ENCODE measurements around the gene RASL11A.
"Not testable (repeated sequence)": the region's sequence is repeated elsewhere in the genome, so short reads cannot be mapped to it uniquely, and the experiment has no call there.

GRCh38 chr13:27322443-27322842, 51.8 kb downstream of the RASL11A start:
- TF ChIP-seq HOXD1 (CRISPR knock-in tag; IDR thresholded peaks at IDR 0.05); CTCF (CRISPR knock-in tag; IDR thresholded peaks at IDR 0.05); TAF1 (CRISPR knock-in tag; IDR thresholded peaks at IDR 0.05); JUN (CRISPR knock-in tag; IDR thresholded peaks at IDR 0.05); CREB1 (IDR thresholded peaks at IDR 0.05); CREB1 (CRISPR knock-in tag; IDR thresholded peaks at IDR 0.05); MEIS2 (CRISPR knock-in tag; IDR thresholded peaks at IDR 0.05); PATZ1 (CRISPR knock-in tag; IDR thresholded peaks at IDR 0.05); ZNF749 (CRISPR knock-in tag; IDR thresholded peaks at IDR 0.05; ENCODE audit: borderline replicate concordance); GPN1 (CRISPR knock-in tag; IDR thresholded peaks at IDR 0.05; ENCODE audit: borderline replicate concordance); ZNF24 (IDR thresholded peaks at IDR 0.05); ZKSCAN1 (IDR thresholded peaks at IDR 0.05; ENCODE audit: low read length); EZH2 (conservative IDR thresholded peaks at IDR 0.05; ENCODE audit: low read depth, low read length): not testable (repeated sequence)
